Measurements from ENCODE around the gene KIAA1755.

DNA sequence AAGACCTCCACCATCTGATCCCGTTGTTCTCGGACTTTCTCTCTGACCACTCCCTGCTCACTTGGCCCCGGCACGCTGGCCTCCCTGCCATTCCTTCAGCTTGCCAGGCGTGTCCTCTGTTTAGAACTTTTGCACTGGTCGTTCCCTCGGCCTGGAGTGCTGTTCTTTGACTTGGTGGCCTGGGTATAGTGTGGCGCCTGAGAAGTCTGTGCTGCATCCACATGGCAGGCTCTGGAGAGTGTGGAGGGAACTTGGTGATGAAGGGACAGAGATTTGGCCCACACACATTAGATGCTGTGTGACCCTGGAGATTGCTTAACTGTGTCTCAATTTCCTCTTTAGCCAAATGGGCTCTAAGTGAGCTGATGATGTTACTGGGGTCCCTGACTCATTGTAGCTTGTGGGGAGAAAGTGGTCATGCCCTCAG, 82.5 kb downstream of the KIAA1755 start:
- no peak for TF ChIP-seq POLR2A (IDR thresholded peaks at IDR 0.05)
- TF ChIP-seq, protein P1, sequence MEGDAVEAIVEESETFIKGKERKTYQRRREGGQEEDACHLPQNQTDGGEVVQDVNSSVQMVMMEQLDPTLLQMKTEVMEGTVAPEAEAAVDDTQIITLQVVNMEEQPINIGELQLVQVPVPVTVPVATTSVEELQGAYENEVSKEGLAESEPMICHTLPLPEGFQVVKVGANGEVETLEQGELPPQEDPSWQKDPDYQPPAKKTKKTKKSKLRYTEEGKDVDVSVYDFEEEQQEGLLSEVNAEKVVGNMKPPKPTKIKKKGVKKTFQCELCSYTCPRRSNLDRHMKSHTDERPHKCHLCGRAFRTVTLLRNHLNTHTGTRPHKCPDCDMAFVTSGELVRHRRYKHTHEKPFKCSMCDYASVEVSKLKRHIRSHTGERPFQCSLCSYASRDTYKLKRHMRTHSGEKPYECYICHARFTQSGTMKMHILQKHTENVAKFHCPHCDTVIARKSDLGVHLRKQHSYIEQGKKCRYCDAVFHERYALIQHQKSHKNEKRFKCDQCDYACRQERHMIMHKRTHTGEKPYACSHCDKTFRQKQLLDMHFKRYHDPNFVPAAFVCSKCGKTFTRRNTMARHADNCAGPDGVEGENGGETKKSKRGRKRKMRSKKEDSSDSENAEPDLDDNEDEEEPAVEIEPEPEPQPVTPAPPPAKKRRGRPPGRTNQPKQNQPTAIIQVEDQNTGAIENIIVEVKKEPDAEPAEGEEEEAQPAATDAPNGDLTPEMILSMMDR (IDR thresholded peaks at IDR 0.05) = no peak
